Mesothelial cell of epicardium (in vitro differentiated cells): ENCODE measurements around the gene ETS2. TPM values are rescaled to one million over a fixed set of nuclear protein-coding genes. Genes with fewer than 3 reads are reported as not detected.
A peak's percentile ranks its signal among the peaks of the same experiment; 100 is the strongest.

Experiments used
- DNase-seq, 2 experiments: peaks; one replicate each; pipeline ENCODE4 v3.0.0; 2021; ENCODE audit warnings: low spot score in 2 of 2; ENCODE audit not compliant: unreplicated experiment in 2 of 2
- H3K27ac Mint-ChIP-seq: 2 replicates; pipeline ENCODE4 v1.8.0; 2021; ENCODE audit warnings: mixed read lengths
- H3K27me3 Mint-ChIP-seq: 2 replicates; pipeline ENCODE4 v1.8.0; 2021; ENCODE audit warnings: low read depth, mixed read lengths
- H3K36me3 Mint-ChIP-seq: 2 replicates; pipeline ENCODE4 v1.8.0; 2021; ENCODE audit warnings: mixed read lengths
- H3K4me1 Mint-ChIP-seq: 2 replicates; pipeline ENCODE4 v1.8.0; 2021; ENCODE audit warnings: mixed read lengths
- H3K4me3 Mint-ChIP-seq: 2 replicates; pipeline ENCODE4 v1.8.0; 2021; ENCODE audit warnings: mild to moderate bottlenecking, moderate library complexity, mixed read lengths
- H3K9me3 Mint-ChIP-seq: 2 replicates; pipeline ENCODE4 v1.8.0; 2021; ENCODE audit warnings: mixed read lengths
- total RNA-seq: library from RNA; stranded (reverse); gene quantifications from 3 replicates; pipeline ENCODE4 v1.2.1, GENCODE V29; 2021
- TF ChIP-seq, protein P1 (sequence below): fragments of 200-600 bp; sonication (generic); IDR thresholded peaks from one replicate; pipeline ENCODE4 v1.5.0; 2021; ENCODE audit warnings: antibody characterized with exemption; ENCODE audit not compliant: unreplicated experiment

ETS2 gene
- total RNA-seq, 1 donor from 2014 or later, result 30.5 TPM

GRCh38 chr21:38794978-38795377 is 10.8 kb upstream of the ETS2 start:
- Mint-ChIP-seq H3K27ac (no peak overlapping the region), H3K27me3 (peaks cover 1% of the 10 kb centered on the region), H3K4me3 (no peak overlapping the region), H3K36me3 (no peaks in the 10 kb centered on the region), H3K4me1 (peaks cover 20% of the 10 kb centered on the region), H3K9me3 (peaks cover 12% of the 10 kb centered on the region)
- DNase-seq, result no peak
- TF ChIP-seq, protein P1, sequence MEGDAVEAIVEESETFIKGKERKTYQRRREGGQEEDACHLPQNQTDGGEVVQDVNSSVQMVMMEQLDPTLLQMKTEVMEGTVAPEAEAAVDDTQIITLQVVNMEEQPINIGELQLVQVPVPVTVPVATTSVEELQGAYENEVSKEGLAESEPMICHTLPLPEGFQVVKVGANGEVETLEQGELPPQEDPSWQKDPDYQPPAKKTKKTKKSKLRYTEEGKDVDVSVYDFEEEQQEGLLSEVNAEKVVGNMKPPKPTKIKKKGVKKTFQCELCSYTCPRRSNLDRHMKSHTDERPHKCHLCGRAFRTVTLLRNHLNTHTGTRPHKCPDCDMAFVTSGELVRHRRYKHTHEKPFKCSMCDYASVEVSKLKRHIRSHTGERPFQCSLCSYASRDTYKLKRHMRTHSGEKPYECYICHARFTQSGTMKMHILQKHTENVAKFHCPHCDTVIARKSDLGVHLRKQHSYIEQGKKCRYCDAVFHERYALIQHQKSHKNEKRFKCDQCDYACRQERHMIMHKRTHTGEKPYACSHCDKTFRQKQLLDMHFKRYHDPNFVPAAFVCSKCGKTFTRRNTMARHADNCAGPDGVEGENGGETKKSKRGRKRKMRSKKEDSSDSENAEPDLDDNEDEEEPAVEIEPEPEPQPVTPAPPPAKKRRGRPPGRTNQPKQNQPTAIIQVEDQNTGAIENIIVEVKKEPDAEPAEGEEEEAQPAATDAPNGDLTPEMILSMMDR, result no peak

DNA sequence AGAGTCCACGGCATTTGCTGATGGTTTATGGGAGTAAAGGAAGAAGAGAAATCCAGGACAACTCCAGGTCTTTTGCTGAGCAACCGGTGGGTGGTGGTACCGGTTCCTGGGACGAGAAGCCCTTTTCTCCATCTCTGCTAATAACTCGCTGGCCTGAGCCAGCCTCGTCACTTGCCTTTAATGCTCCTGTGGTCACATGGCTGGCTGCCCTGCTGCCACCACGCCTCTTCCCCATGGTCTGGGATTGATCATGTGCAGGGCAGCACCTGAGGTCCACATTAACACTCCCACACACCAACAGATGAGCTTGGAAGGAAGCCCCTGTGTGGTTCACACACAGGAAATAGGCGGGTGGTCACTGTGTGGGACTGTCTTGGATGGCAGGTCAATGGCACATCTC is 10.3 kb upstream of the ETS2 start:
- TF ChIP-seq, protein P1, result no peak
- H3K27me3 Mint-ChIP-seq, result peaks cover 1% of the 10 kb centered on the region
- H3K27ac Mint-ChIP-seq, result no peak overlapping the region
- no peak for DNase-seq
- H3K4me3 Mint-ChIP-seq, result no peak overlapping the region
- H3K36me3 Mint-ChIP-seq, result no peaks in the 10 kb centered on the region
- H3K4me1 Mint-ChIP-seq, result peaks cover 20% of the 10 kb centered on the region
- H3K9me3 Mint-ChIP-seq, result peaks cover 12% of the 10 kb centered on the region

DNA sequence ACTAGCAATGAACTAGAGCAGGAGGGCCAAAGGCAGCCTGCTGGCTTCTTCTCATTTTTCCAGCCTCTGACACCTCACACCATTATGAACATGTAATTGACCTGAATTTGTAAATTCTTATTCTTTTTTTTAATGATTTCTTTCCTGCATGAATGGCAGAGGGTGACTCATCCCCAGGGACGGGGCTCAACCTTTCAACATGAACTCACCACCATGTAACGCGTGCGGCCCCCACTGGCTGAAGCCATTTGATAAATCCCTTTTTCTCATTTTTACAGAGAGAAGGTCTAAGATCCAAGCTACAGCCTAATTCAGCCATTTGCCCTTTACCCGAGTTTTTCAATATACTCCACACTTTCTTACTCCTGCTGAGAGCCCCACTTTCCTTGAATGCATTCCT is 9.3 kb upstream of the ETS2 start:
- Mint-ChIP-seq H3K27ac (no peak overlapping the region), H3K36me3 (no peaks in the 10 kb centered on the region)
- TF ChIP-seq, protein P1, result no peak

GRCh38 chr21:38797470-38797869 is 8.3 kb upstream of the ETS2 start:
- Mint-ChIP-seq H3K27ac (peak overlapping the region; percentile 23), H3K4me3 (no peak overlapping the region), H3K27me3 (peaks cover 1% of the 10 kb centered on the region), H3K4me1 (peaks cover 24% of the 10 kb centered on the region), H3K36me3 (no peaks in the 10 kb centered on the region), H3K9me3 (no peaks in the 10 kb centered on the region)
- TF ChIP-seq, protein P1, result no peak
- DNase-seq, result no peak

More for the DNA sequence above, 9.3 kb upstream of the ETS2 start:
- Mint-ChIP-seq H3K27me3 (peaks cover 1% of the 10 kb centered on the region), H3K4me1 (peaks cover 20% of the 10 kb centered on the region), H3K9me3 (peaks cover 8% of the 10 kb centered on the region), H3K4me3 (no peak overlapping the region)
- DNase-seq, result no peak

- H3K36me3 Mint-ChIP-seq, result no peaks in the 10 kb centered on the region
- H3K4me3 Mint-ChIP-seq, result peak overlapping the region; percentile 0
- TF ChIP-seq, protein P1, result no peak
- peak overlapping the region; percentile 74 for H3K27ac Mint-ChIP-seq
- H3K27me3 Mint-ChIP-seq, result peaks cover 1% of the 10 kb centered on the region
- DNase-seq, result no peak
- H3K9me3 Mint-ChIP-seq, result no peaks in the 10 kb centered on the region
- H3K4me1 Mint-ChIP-seq, result peaks cover 30% of the 10 kb centered on the region
Measured at GRCh38 chr21:38798081-38798480, 7.6 kb upstream of the ETS2 start.

DNA sequence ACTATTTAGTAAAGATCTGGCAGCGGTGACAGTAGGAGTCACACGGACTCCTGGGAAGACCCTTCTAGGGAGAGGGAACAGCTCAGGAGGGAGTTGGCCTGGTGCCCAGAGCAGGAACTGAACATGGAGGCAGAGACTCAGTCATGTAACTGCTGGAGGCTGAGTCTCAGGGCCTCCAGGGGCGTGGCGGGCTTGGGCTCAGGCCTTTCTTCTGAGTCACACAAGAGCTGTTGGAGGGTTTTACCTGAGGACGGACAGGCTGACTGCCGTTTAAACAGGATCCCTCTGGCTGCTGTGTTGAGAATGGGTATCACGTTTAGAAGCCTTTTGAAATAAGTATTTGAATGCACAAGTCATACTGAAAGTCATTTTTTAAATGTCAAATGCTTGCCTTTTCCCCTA is 7.2 kb upstream of the ETS2 start:
- Mint-ChIP-seq H3K9me3 (no peaks in the 10 kb centered on the region), H3K4me1 (peaks cover 34% of the 10 kb centered on the region), H3K36me3 (no peaks in the 10 kb centered on the region), H3K27ac (peak overlapping the region; percentile 74), H3K27me3 (peaks cover 1% of the 10 kb centered on the region), H3K4me3 (peak overlapping the region; percentile 0)
- DNase-seq, result peak; percentile 51 to 77
- TF ChIP-seq, protein P1, result no peak
